ENCODE measurements around the gene SLC66A1. TPM values are rescaled to one million over a fixed set of nuclear protein-coding genes. Genes with fewer than 3 reads are reported as not detected.

SLC66A1 gene
- total RNA-seq, 2 donors from 2014 or later = 9.5 to 10.5 TPM

DNA sequence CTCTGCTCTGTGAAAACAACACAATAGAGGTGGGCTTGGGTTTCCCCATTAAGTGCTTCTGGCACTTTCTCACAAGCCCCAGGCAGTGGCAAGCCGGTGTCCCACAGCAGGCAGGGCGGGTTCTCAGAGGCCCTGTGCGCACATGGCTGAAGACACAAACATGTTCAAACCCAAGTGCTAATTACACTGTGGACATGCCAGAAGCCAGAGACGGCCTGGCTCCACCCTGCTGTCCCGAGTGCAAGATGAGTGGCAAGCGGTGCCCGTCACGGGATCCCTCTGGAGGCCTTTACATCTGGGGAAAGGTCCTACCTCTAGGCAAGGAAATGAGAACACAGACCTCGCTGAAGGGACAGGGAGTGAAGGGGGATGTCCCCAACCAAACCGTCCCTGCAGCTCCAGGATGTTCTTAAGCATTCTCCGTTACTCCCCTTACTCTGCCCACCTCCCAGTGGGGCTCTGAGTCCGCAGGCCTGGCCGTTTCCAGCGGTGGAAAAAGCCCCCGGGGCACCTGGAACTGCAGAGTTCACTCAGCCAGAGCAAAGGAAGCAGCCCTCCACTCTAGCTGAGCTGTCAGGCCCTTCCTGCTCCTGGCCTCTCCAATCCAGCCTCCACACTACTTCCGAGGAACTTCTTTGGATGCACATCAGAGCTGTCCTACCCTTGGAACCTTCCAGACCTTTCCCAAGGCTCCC, 57.4 kb downstream of the SLC66A1 start:
- H3K27ac Mint-ChIP-seq = peak overlapping the region; percentile 89

DNA sequence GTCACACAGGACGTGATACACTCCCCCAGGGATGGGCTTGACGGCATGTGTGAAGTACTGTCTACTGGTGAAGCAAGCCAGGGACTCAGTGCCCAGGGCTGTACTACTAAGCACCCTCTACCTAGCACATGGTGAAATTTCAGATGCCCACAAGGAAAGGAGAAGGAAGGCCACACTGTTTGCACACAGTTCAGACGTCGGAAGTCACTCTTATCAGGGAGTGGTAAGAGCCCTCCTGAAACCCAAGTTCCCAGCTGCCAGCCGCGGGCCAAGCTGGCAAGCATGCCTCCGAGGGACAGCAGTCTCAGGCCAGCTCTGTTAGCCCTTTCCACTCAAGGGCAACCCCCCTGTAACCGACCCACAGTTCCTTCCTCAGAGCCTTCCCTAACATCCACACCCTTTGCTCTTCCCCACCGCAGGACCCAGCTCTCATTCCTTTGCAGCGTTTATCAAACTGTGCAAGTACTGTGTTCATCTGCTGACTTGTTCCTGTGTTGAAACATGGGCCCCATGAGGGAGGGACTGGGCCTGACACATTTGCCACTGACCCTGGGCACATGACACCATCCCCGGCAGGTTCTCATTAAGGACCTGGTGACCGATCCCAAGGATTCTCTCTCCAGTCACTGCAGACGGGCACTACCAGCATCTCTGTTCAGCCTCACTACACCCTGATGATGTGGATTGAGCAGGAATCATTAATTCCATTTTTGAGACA, 58.5 kb downstream of the SLC66A1 start:
- ATAC-seq (replicated peaks in 1 of 2) = no peak
- Mint-ChIP-seq H3K27me3 (ENCODE audit: low read depth) (no peaks in the 10 kb centered on the region), H3K4me3 (no peak overlapping the region), H3K9me3 (no peaks in the 10 kb centered on the region), H3K27ac (no peak overlapping the region), H3K36me3 (ENCODE audit: insufficient read depth in 2 of 2) (peaks cover 0 to 2% of the 10 kb centered on the region in 2 donors), H3K4me1 (ENCODE audit: low read depth) (peaks cover 24% of the 10 kb centered on the region)
- no peak for DNase-seq

More for the DNA sequence above, 57.4 kb downstream of the SLC66A1 start:
- H3K36me3 Mint-ChIP-seq (ENCODE audit: insufficient read depth in 2 of 2) = no peaks in the 10 kb centered on the region
- DNase-seq (no peak), ATAC-seq (replicated peaks in 1 of 2) (no peak)
- H3K9me3 Mint-ChIP-seq = no peaks in the 10 kb centered on the region
- peaks cover 22% of the 10 kb centered on the region for H3K4me1 Mint-ChIP-seq (ENCODE audit: low read depth)
- no peaks in the 10 kb centered on the region for H3K27me3 Mint-ChIP-seq (ENCODE audit: low read depth)
- H3K4me3 Mint-ChIP-seq = no peak overlapping the region

- no peak overlapping the region for H3K27ac Mint-ChIP-seq
- no peaks in the 10 kb centered on the region for H3K27me3 Mint-ChIP-seq (ENCODE audit: low read depth)
- H3K4me3 Mint-ChIP-seq = no peak overlapping the region
- H3K9me3 Mint-ChIP-seq = no peaks in the 10 kb centered on the region
- H3K36me3 Mint-ChIP-seq (ENCODE audit: insufficient read depth in 2 of 2) = peaks cover 2 to 4% of the 10 kb centered on the region in 2 donors
- ATAC-seq (replicated peaks in 1 of 2) = no peak
- no peak for DNase-seq
- peaks cover 21% of the 10 kb centered on the region for H3K4me1 Mint-ChIP-seq (ENCODE audit: low read depth)
Measured at GRCh38 chr1:19371226-19372135, 59.4 kb downstream of the SLC66A1 start.

GRCh38 chr1:19372136-19372514, 60.0 kb downstream of the SLC66A1 start:
- no peak overlapping the region for H3K27ac Mint-ChIP-seq
- ATAC-seq (replicated peaks in 1 of 2) = no peak
- DNase-seq = no peak
- H3K36me3 Mint-ChIP-seq (ENCODE audit: insufficient read depth in 2 of 2) = peaks cover 5 to 10% of the 10 kb centered on the region in 2 donors
- H3K4me3 Mint-ChIP-seq = no peak overlapping the region
- peaks cover 21% of the 10 kb centered on the region for H3K4me1 Mint-ChIP-seq (ENCODE audit: low read depth)
- H3K27me3 Mint-ChIP-seq (ENCODE audit: low read depth) = no peaks in the 10 kb centered on the region
- no peaks in the 10 kb centered on the region for H3K9me3 Mint-ChIP-seq

GRCh38 chr1:19372602-19373001, 60.5 kb downstream of the SLC66A1 start:
- Mint-ChIP-seq H3K4me3 (no peak overlapping the region), H3K36me3 (ENCODE audit: insufficient read depth in 2 of 2) (peaks cover 7 to 12% of the 10 kb centered on the region in 2 donors), H3K4me1 (ENCODE audit: low read depth) (peaks cover 23% of the 10 kb centered on the region), H3K27ac (no peak overlapping the region), H3K9me3 (no peaks in the 10 kb centered on the region), H3K27me3 (ENCODE audit: low read depth) (no peaks in the 10 kb centered on the region)
- ATAC-seq (replicated peaks in 1 of 2) (no peak), DNase-seq (no peak)

GRCh38 chr1:19373211-19374082, 61.3 kb downstream of the SLC66A1 start:
- Mint-ChIP-seq H3K27ac (peak overlapping the region; percentile 42), H3K9me3 (no peaks in the 10 kb centered on the region), H3K4me3 (no peak overlapping the region), H3K4me1 (ENCODE audit: low read depth) (peaks cover 32% of the 10 kb centered on the region), H3K36me3 (ENCODE audit: insufficient read depth in 2 of 2) (peaks cover 8 to 17% of the 10 kb centered on the region in 2 donors), H3K27me3 (ENCODE audit: low read depth) (no peaks in the 10 kb centered on the region)
- ATAC-seq (replicated peaks in 1 of 2) = no peak
- no peak for DNase-seq

DNA sequence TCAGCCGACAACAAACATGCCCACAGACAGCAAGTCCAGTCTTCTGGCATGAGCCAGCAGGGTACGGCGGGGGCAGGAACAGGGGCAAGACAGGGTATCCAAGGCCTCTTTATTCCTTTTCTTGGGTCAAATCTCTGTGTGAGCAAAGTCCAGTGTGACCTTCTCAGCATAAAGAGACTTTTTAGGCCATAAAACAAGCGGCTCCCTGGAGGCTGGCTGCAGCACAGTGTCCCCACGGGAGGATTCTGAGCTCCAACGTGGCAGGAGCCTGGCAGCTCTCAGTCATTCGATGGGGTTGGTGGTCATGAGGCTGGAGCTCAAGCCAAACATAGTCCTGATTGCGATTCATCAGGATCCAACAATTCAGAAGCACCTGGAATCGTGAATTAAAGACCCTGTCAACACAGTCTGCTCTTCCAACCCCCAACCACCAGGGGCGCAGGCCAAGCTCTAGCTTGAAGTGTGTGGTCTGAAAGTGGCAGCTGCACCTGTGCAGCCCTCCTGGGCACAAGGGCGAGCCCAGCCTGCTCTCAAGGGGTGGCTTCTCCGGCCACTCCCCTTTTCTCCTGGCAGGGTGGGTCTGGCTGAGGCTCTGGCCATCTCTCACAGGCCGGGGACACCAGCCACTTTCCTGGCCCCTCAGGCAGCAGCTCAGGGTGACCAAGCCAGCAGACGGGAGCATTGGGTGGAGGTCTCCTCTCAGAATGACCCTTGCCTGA, 62.1 kb downstream of the SLC66A1 start:
- ATAC-seq (replicated peaks in 1 of 2) = no peak
- Mint-ChIP-seq H3K9me3 (no peaks in the 10 kb centered on the region), H3K4me1 (ENCODE audit: low read depth) (peaks cover 40% of the 10 kb centered on the region)

DNA sequence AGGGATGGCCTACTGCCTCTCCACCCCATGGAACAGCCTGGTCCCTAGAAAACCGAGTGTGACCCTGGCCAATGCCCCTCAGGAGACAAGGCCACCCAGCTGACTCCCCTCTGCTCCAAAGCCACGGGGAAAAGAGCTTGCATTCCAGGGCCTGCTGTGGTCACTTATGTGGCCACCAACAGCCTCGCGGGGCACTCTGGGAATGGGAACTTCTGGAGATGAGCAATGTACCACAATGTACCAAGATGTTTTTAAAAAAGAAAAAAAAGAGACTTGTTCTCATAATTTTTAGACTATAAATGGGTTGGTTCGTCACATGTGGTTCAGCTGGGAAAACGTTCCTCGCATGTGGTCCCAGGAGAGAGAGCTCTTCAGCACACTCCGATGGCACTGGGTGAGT, 62.8 kb downstream of the SLC66A1 start:
- DNase-seq = no peak
- no peaks in the 10 kb centered on the region for H3K27me3 Mint-ChIP-seq (ENCODE audit: low read depth)
- H3K4me3 Mint-ChIP-seq = no peak overlapping the region
- H3K9me3 Mint-ChIP-seq = no peaks in the 10 kb centered on the region
- peak overlapping the region; percentile 18 for H3K27ac Mint-ChIP-seq
- peaks cover 8 to 21% of the 10 kb centered on the region in 2 donors for H3K36me3 Mint-ChIP-seq (ENCODE audit: insufficient read depth in 2 of 2)
- ATAC-seq (replicated peaks in 1 of 2) = no peak
- H3K4me1 Mint-ChIP-seq (ENCODE audit: low read depth) = peaks cover 44% of the 10 kb centered on the region

More for the DNA sequence above, 62.1 kb downstream of the SLC66A1 start:
- peaks cover 8 to 17% of the 10 kb centered on the region in 2 donors for H3K36me3 Mint-ChIP-seq (ENCODE audit: insufficient read depth in 2 of 2)
- H3K27ac Mint-ChIP-seq = no peak overlapping the region
- no peaks in the 10 kb centered on the region for H3K27me3 Mint-ChIP-seq (ENCODE audit: low read depth)
- H3K4me3 Mint-ChIP-seq = no peak overlapping the region
- DNase-seq = no peak

- Mint-ChIP-seq H3K4me3 (no peak overlapping the region), H3K4me1 (ENCODE audit: low read depth) (peaks cover 40% of the 10 kb centered on the region), H3K36me3 (ENCODE audit: insufficient read depth in 2 of 2) (peaks cover 8 to 21% of the 10 kb centered on the region in 2 donors), H3K9me3 (no peaks in the 10 kb centered on the region), H3K27me3 (ENCODE audit: low read depth) (no peaks in the 10 kb centered on the region), H3K27ac (no peak overlapping the region)
- ATAC-seq (replicated peaks in 1 of 2) (no peak), DNase-seq (no peak)
Measured at GRCh38 chr1:19375631-19376400, 63.7 kb downstream of the SLC66A1 start.

- Mint-ChIP-seq H3K27ac (peak overlapping the region; percentile 38), H3K4me3 (no peak overlapping the region), H3K4me1 (ENCODE audit: low read depth) (peaks cover 40% of the 10 kb centered on the region), H3K36me3 (ENCODE audit: insufficient read depth in 2 of 2) (peaks cover 8 to 21% of the 10 kb centered on the region in 2 donors), H3K9me3 (no peaks in the 10 kb centered on the region), H3K27me3 (ENCODE audit: low read depth) (no peaks in the 10 kb centered on the region)
- ATAC-seq (replicated peaks in 1 of 2) (no peak), DNase-seq (no peak)
Measured at GRCh38 chr1:19376428-19377372, 64.6 kb downstream of the SLC66A1 start.
